Uterus (tissue), 4 donors: ENCODE results near the gene KIAA0825. TPM values are rescaled to one million over a fixed set of nuclear protein-coding genes. Genes with fewer than 3 reads are reported as not detected.

Source experiments
- DNase-seq, 2 donors: peaks; one replicate each; pipeline ENCODE4 v3.0.0-alpha.2; 2019 to 2020
- H3K27ac ChIP-seq, 2 donors: fragments of 200-600 bp; sonication (generic); 1 replicate in 1 of 2; 2 replicates in 1 of 2; pipeline ENCODE4 v1.5.1; 2016 to 2018
- H3K27me3 ChIP-seq, 2 donors: fragments of 200-600 bp; sonication (generic); one replicate each; pipeline ENCODE4 v1.5.1; 2018 to 2019; ENCODE audit warnings: control low read depth in 1 of 2
- H3K36me3 ChIP-seq, 2 donors: fragments of 200-600 bp; sonication (generic); one replicate each; pipeline ENCODE4 v1.5.1; 2019; ENCODE audit warnings: control low read depth in 1 of 2
- H3K4me1 ChIP-seq, 2 donors: fragments of 200-600 bp; sonication (generic); one replicate each; pipeline ENCODE4 v1.5.1; 2018 to 2019; ENCODE audit warnings: control low read depth in 1 of 2
- H3K4me3 ChIP-seq, 2 donors: fragments of 200-600 bp; sonication (generic); 1 replicate in 1 of 2; 2 replicates in 1 of 2; pipeline ENCODE4 v1.5.1; 2018 to 2019; ENCODE audit warnings: mild to moderate bottlenecking in 1 of 2
- H3K9me3 ChIP-seq, 2 donors: fragments of 200-600 bp; sonication (generic); one replicate each; pipeline ENCODE4 v1.5.1; 2019; ENCODE audit warnings: control low read depth in 1 of 2
- CTCF ChIP-seq, 4 experiments: fragments of 200-600 bp in 2 of 4; fragments of 450-650 bp in 2 of 4; sonication (generic) in 2 of 4; IDR thresholded peaks; one replicate each; pipeline ENCODE4 v1.5.1; 2016 to 2019; ENCODE audit warnings: antibody characterized with exemption in 4 of 4, mild to moderate bottlenecking in 2 of 4, moderate library complexity in 1 of 4
- POLR2A ChIP-seq, 2 donors: fragments of 450-650 bp; IDR thresholded peaks; one replicate each; pipeline ENCODE4 v1.6.1; 2016; ENCODE audit warnings: antibody characterized with exemption in 2 of 2, mild to moderate bottlenecking in 1 of 2, moderate library complexity in 1 of 2
- intact Hi-C: fragments of 100-400 bp; cut with DNase I; formaldehyde crosslinking; loops from one replicate; pipeline ENCODE4 v1.15.1; 2023; ENCODE audit warnings: low total_unique reads
- total RNA-seq, 4 donors: library from RNA; depleted of rRNA in 3 of 4; stranded (reverse); fragments of >200 nt in 3 of 4; gene quantifications; one replicate each; pipeline versions ENCODE4 v1.1.0 to v1.2.4, GENCODE V29; 2014 to 2023
- donor health status: DM: yes; HTN: yes; CAD: no.

KIAA0825 gene
- total RNA-seq, 4 donors from 2014 or later = 1.5 to 34.6 (median 4.5) TPM

GRCh38 chr5:94240993-94241651 lies 377.3 kb downstream of the KIAA0825 start:
- intact Hi-C loops = no loop called here
- TF ChIP-seq CTCF (IDR thresholded peaks at IDR 0.05) = no peak
- TF ChIP-seq POLR2A (IDR thresholded peaks at IDR 0.05) = no peak
- no peaks in the 10 kb centered on the region for H3K27me3 ChIP-seq
- no peak for DNase-seq
- no peak overlapping the region for H3K4me3 ChIP-seq
- H3K9me3 ChIP-seq = no peaks in the 10 kb centered on the region
- H3K36me3 ChIP-seq = no peaks in the 10 kb centered on the region
- no peak overlapping the region for H3K27ac ChIP-seq
- H3K4me1 ChIP-seq = no peaks in the 10 kb centered on the region

DNA sequence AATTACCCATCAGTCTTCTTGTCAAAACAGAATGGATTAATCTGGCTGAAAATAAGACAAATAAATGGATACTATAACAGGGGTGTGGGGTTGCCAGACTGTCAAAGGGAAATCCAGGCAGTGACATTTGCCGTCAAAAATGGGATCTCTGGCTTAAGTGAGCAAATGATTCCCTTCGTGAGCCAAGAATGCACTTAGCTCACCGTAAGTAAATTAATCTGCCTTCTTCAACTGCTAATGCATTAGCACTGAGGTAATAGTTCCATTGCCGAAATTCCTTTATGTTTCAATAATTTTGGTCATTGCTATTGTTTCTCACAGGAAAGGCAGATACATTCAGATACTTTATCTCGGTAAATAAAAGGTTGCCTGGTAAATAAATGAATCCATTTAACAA lies 377.8 kb downstream of the KIAA0825 start:
- TF ChIP-seq CTCF (IDR thresholded peaks at IDR 0.05) (no peak), POLR2A (IDR thresholded peaks at IDR 0.05) (no peak)
- H3K4me3 ChIP-seq = no peak overlapping the region
- no peaks in the 10 kb centered on the region for H3K27me3 ChIP-seq
- DNase-seq = no peak
- no peaks in the 10 kb centered on the region for H3K36me3 ChIP-seq
- no peak overlapping the region for H3K27ac ChIP-seq
- intact Hi-C loops = no loop called here
- H3K9me3 ChIP-seq = no peaks in the 10 kb centered on the region
- H3K4me1 ChIP-seq = no peaks in the 10 kb centered on the region

DNA sequence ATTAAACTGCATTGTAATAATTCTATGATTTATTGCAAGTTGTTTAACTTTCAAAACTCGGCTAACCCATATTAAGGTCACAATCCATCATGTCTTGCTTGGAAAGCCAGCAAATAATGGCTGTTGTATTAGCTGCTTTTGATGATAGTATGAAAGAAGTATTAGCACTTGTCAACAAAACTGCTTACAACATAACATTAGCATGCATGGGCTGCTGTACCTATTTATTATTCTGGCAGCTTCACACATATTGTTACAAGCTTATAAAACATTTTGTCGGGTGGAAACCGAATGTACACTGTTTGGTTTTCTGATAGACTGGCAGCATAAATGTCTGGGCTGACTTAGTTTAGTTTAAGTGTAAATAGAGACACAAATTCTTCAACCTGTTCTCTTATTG lies 378.3 kb downstream of the KIAA0825 start:
- Histone ChIP-seq H3K27me3 (no peaks in the 10 kb centered on the region), H3K27ac (no peak overlapping the region), H3K36me3 (no peaks in the 10 kb centered on the region), H3K4me3 (no peak overlapping the region), H3K9me3 (no peaks in the 10 kb centered on the region), H3K4me1 (no peaks in the 10 kb centered on the region)
- no peak for DNase-seq
- TF ChIP-seq CTCF (IDR thresholded peaks at IDR 0.05) = no peak
- TF ChIP-seq POLR2A (IDR thresholded peaks at IDR 0.05) = no peak
- intact Hi-C loops = no loop called here

- H3K36me3 ChIP-seq = no peaks in the 10 kb centered on the region
- H3K27me3 ChIP-seq = no peaks in the 10 kb centered on the region
- intact Hi-C loops = no loop called here
- H3K4me1 ChIP-seq = no peaks in the 10 kb centered on the region
- no peak for DNase-seq
- no peaks in the 10 kb centered on the region for H3K9me3 ChIP-seq
- TF ChIP-seq POLR2A (IDR thresholded peaks at IDR 0.05) (no peak), CTCF (IDR thresholded peaks at IDR 0.05) (no peak)
- no peak overlapping the region for H3K4me3 ChIP-seq
- H3K27ac ChIP-seq = no peak overlapping the region
These were observed 379.1 kb downstream of the KIAA0825 start for GRCh38 chr5:94239266-94239665.

DNA sequence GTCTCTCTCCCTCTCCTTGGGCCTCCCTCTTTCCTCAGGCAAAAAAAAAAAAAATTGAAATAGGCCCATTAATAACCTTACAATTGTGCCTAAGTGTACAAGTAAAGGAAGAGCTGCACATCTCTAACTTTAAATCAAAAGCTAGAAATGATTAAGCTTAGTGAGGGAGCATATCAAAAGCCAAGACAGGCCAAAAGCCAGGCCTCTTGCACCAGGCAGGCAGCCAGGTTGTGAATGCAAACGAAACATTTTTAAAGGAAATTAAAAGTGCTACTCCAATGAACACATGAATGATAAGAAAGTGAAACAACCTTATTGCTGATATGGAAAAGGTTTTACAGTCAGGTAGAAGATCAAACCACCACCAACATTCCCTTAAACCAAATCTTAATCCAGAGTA lies 383.4 kb downstream of the KIAA0825 start:
- H3K9me3 ChIP-seq = no peaks in the 10 kb centered on the region
- H3K4me1 ChIP-seq = no peaks in the 10 kb centered on the region
- no peaks in the 10 kb centered on the region for H3K36me3 ChIP-seq
- no peak for DNase-seq
- TF ChIP-seq CTCF (IDR thresholded peaks at IDR 0.05) (no peak), POLR2A (IDR thresholded peaks at IDR 0.05) (no peak)
- no peaks in the 10 kb centered on the region for H3K27me3 ChIP-seq
- H3K27ac ChIP-seq = no peak overlapping the region
- intact Hi-C loops = no loop called here
- no peak overlapping the region for H3K4me3 ChIP-seq
